GM21825 (cell line): Measurements from ENCODE around the gene RNU5D-1.
"Not testable (repeated sequence)": the region's sequence is repeated elsewhere in the genome, so short reads cannot be mapped to it uniquely, and the experiment has no call there.

Source experiments
- ATAC-seq: cut with Tn5 transposase; IDR thresholded peaks from one replicate; pipeline ENCODE4 v1.9.1; 2021; ENCODE audit warnings: mild to moderate bottlenecking, moderate library complexity; ENCODE audit not compliant: unreplicated experiment

The RNU5D-1 gene

GRCh38 chr1:44730741-44731512 is at the start of gene RNU5D-1:
Gene RNU5D-1, minus strand, starts transcription at chr1:44731170.
- peak; percentile 70 for ATAC-seq

DNA sequence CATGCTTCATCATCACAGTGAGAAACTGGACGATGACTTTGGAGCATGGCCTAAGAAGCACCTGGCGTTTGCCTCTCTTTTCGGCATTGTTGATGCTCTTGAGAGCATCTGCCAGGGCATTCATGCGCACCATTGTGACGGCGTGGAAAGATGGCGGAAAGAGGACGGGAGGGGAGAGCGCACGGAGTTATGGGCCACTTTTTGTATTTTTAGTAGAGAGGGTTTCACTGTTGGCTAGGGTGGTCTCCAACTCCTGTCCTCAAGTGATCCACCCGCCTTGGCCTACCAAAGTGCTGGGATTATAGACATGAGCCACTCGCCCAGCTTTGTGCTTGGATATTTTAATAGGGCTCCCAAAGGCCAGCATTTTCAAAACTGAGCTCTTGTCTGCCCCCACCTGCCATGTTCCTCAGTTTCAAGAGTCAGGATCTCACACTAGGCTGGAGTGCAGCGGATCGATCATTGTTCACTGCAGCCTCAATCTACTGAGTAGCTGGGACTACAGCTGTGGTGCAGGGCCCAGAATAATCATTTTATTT is 49.7 kb upstream of the RNU5D-1 start:
- no peak for ATAC-seq

- no peak for ATAC-seq
Observed at GRCh38 chr1:44778705-44779576, 48.0 kb upstream of the RNU5D-1 start.

DNA sequence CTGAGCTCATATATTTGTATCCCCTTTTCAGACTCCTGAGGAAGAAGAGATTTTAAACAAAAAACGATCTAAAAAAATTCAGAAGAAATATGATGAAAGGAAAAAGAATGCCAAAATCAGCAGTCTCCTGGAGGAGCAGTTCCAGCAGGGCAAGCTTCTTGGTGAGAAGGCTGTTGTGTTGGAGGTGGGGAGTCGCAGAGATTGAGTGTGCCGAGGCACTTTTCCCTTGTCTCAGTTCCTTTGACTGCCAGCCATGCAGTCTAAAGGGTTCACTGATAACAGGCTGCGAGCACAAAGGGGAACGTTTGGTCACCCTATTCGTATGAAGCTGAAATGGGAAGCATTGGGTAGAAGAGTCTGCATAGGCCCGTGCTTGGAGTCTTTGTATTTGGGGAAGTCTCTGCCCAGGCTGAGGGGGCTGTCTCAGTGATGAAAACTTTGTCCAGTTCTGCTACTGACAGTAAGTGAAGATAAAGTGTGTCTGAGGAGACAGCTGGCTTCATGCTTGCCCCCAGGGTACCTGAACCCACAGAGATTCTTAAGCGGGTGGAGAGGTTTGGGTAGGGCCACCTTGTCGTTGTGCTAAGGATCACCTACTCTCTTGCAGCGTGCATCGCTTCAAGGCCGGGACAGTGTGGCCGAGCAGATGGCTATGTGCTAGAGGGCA is 47.1 kb upstream of the RNU5D-1 start:
- ATAC-seq = no peak

GRCh38 chr1:44777547-44777946 is 46.6 kb upstream of the RNU5D-1 start:
- ATAC-seq = no peak

GRCh38 chr1:44776730-44777068 is 45.7 kb upstream of the RNU5D-1 start:
- ATAC-seq = no peak

- peak; percentile 15 for ATAC-seq
Observed at GRCh38 chr1:44775930-44776729, 45.2 kb upstream of the RNU5D-1 start.

- ATAC-seq = peak; percentile 69
Observed at GRCh38 chr1:44775078-44775929, 44.3 kb upstream of the RNU5D-1 start, which contains the start of gene RPS8. Gene RPS8, plus strand, starts transcription at chr1:44775540. Its CDS starts 57 bp downstream, at chr1:44775597.

DNA sequence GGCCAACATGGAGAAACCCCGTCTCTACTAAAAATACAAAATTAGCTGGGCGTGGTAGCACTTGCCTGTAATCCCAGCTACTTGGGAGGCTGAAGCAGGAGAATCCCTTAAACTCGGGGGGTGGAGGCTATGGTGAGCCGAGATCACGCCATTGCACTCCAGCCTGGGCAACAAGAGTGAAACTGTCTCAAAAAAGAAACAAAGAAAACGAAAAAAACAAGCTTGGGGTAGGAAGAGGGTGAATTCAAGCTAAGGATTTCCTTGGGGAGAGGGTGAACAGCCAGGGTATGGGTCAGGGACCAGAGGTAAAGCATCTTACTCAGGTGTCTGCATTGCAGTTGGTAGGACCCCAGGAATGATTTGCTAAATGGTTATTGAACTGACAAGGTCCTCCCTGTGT is 35.5 kb upstream of the RNU5D-1 start:
- not testable (repeated sequence) for ATAC-seq

- no peak for ATAC-seq
Observed at GRCh38 chr1:44760876-44761275, 29.9 kb upstream of the RNU5D-1 start.

GRCh38 chr1:44759077-44759476 is 28.1 kb upstream of the RNU5D-1 start:
- ATAC-seq = no peak

DNA sequence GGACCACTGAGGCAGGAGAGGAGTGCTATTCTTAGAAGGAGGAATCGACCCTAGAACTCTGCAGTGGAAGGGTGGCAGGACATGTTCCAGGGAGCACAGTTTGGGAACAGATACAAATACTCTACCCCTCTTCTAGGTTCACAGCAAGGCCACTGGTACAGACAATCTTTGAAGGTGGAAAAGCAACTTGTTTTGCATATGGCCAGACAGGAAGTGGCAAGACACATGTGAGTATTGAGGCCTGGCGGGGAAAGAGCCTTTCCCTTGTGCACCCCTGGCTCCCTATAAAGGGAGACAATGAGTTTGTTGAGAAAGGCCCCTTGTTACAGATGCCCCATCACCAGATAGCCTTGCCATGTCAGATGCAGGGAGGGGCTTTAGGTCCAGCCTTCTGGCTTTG is 26.4 kb upstream of the RNU5D-1 start:
- ATAC-seq = no peak

- ATAC-seq = no peak
Observed at GRCh38 chr1:44747878-44748277, 16.9 kb upstream of the RNU5D-1 start.

GRCh38 chr1:44743211-44743610 is 12.2 kb upstream of the RNU5D-1 start:
- ATAC-seq = no peak

GRCh38 chr1:44740179-44740617 is 9.2 kb upstream of the RNU5D-1 start:
- ATAC-seq = no peak

DNA sequence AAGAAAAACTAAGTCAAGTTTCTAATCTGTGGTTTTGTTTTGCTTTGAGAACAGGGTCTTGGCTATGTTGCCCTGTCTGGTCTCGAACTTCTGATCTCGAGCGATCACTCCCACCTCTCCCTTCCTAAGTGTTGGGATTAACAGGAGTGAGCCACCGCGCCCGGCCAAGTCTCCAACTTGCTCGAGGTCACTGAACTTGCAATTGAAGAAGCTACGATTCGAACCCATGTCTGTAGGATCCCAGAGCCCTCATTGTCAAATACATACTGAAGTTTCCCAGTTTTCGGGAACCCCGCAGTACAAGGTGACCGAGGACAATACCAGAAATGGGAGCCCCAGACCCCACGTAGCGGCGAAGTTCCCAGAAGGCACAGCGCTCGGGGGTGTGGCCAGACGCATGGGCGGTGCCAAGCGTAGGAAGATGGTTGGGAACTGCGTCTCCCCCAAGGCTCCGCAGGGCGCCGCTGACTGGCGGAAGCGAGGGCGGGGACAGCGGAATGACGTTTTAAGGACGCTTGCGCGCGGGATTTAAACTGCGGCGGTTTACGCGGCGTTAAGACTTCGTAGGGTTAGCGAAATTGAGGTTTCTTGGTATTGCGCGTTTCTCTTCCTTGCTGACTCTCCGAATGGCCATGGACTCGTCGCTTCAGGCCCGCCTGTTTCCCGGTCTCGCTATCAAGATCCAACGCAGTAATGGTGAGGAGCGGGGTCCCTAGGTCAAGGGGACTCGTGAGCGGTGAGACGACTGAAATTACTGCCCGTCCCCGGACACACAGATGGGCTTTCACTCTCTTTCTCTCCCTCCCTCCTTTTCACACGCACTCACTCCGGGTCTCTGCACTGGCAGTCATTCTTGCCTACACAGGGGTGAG is 8.6 kb upstream of the RNU5D-1 start, which contains the start of gene KIF2C:
Gene KIF2C, plus strand, starts transcription at position 531 of the 872 bp plus-strand sequence. Its CDS starts 96 bp downstream, at position 627.
- ATAC-seq = peak; percentile 97

GRCh38 chr1:44738953-44739306 is 8.0 kb upstream of the RNU5D-1 start:
- ATAC-seq = not testable (repeated sequence)

DNA sequence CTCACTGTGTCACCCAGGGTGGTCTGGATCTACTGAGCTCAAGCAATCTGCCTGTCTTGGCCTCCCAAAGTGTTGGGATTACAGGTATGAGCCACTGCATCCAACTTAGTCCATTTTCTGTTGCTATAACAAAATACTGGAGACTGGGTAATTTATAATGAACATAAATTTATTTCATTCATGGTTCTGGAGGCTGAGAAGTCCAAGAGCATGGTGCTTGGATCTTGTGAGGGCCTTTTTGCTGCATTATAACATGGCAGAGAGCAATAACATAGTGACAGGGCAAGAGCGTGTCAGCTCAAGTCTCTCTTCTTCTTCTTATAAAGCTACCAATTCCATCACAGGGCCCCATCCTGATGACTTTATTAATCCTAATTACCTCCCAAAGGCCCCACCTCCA is 5.0 kb upstream of the RNU5D-1 start:
- ATAC-seq = no peak
